Gastrocnemius medialis (tissue), 4 donors: ENCODE data around the gene TIAM2.

Source experiments
- POLR2A ChIP-seq, 2 donors: fragments of 450-650 bp; IDR thresholded peaks; one replicate each; pipeline ENCODE4 v1.6.1; 2017; ENCODE audit warnings: antibody characterized with exemption in 2 of 2, mild to moderate bottlenecking in 2 of 2, moderate library complexity in 2 of 2
- TF ChIP-seq, protein P1 (sequence below), 5 experiments: fragments of 450-650 bp in 3 of 5; fragments of 200-600 bp in 2 of 5; sonication (generic) in 2 of 5; IDR thresholded peaks in 4 of 5; conservative IDR thresholded peaks in 1 of 5; 1 replicate in 4 of 5; 2 replicates in 1 of 5; pipeline ENCODE4 v1.5.1; 2016 to 2019; ENCODE audit warnings: antibody characterized with exemption in 5 of 5, mild to moderate bottlenecking in 3 of 5, moderate library complexity in 3 of 5

DNA sequence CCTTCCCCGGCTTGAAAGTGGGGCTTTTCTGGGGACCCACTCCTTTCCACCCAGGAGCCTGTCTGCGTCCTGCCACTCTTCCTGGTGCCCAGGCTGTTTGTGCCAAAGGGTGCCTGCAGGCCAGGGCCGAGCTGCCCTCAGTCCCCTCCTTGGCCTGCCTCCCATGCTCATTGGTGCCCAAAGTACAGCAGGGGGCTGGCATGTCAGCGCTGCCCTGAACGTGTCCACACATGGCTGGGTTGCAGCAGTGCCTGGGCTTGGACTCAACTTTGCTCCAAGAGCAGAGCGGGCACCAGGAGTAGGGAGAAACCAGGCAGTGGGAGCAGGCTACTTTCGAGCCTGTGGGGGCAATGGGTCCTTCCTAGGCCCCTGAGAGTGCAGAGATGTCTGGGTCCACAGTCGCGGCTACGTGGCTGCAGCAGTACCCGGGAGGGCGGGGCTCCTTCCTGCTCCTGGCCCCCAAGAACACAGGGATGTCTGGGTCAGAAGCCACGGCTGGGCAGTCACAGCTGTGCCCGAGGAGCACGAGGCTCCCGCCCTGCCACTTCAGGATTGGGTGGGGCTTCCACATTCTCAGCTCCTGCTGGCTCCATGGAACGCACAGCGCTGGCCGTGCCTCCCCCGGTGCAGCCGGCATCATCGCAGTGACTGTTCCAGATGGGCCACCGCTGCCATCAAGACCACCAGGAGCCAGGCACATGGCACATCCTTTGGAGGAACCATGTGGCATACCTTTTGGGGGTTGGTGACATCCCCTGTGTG lies 218.7 kb downstream of the TIAM2 start:
- TF ChIP-seq POLR2A (IDR thresholded peaks at IDR 0.05), result no peak
- TF ChIP-seq, protein P1, sequence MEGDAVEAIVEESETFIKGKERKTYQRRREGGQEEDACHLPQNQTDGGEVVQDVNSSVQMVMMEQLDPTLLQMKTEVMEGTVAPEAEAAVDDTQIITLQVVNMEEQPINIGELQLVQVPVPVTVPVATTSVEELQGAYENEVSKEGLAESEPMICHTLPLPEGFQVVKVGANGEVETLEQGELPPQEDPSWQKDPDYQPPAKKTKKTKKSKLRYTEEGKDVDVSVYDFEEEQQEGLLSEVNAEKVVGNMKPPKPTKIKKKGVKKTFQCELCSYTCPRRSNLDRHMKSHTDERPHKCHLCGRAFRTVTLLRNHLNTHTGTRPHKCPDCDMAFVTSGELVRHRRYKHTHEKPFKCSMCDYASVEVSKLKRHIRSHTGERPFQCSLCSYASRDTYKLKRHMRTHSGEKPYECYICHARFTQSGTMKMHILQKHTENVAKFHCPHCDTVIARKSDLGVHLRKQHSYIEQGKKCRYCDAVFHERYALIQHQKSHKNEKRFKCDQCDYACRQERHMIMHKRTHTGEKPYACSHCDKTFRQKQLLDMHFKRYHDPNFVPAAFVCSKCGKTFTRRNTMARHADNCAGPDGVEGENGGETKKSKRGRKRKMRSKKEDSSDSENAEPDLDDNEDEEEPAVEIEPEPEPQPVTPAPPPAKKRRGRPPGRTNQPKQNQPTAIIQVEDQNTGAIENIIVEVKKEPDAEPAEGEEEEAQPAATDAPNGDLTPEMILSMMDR (IDR thresholded peaks at IDR 0.05 in 4 of 5, conservative IDR thresholded peaks at IDR 0.05 in 1 of 5), result no peak
